CMK (cell line): ENCODE measurements around the gene NT5C3B.
"Not testable (repeated sequence)": the region's sequence is repeated elsewhere in the genome, so short reads cannot be mapped to it uniquely, and the experiment has no call there.

Experiments used
- DNase-seq: peaks from one replicate; pipeline ENCODE4 v3.0.0-alpha.2; 2010; ENCODE audit warnings: low read depth

NT5C3B gene

DNA sequence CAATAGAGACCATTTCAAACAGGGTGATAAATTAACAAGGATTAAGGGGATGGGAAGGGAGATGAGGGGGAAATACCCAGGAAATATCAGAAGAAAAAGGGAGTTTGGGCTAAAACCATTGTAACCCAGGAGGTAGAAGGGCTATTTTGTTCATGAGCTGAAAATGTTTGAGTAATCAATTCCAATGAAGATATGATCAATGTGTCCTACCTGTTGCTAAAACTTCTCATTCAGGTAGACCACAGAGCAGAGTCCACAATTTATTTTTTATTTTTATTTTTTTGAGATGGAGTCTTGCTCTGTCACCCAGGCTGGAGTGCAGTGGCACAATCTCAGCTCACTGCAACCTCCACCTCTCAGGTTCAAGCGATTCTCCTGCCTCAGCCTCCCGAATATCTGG is 3.4 kb upstream of the NT5C3B start:
- DNase-seq, result not testable (repeated sequence)

DNA sequence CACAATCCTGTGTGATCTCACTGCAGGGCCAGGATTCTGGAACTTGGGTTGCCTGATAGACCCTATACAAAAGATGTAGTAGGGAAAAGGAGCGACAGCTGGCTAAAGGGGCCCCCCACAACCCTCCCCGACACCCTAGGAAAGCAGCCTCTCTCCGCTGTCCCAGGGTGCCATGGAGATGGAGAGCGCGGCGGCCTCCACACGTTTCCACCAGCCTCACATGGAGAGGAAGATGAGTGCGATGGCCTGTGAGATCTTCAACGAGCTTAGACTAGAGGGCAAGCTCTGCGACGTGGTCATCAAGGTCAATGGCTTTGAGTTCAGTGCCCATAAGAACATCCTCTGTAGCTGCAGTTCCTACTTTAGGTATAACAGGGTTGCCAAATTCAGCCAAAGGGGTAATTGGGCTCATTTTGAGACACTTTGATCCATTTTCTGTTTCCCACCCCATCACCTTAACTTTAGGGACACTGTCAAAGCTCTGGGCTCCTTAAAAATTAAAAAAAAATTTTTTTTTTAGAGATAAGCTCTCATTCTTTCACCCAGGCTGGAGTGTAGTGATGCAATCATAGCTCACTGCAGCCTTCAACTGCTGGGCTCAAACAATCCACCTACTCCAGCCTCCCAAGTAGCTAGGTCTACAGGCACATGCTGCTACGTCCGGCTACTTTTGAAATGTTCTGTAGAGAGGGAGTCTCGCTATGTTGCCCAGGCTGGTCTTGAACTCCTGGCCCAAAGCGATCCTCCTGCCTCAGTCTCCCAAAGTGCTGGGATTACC is 1.9 kb upstream of the NT5C3B start, which contains the start of gene KLHL10:
TSS of gene KLHL10 (plus strand) at position 65 of the 778 bp plus-strand sequence. CDS start at position 173, 108 bp downstream.
- no peak for DNase-seq

DNA sequence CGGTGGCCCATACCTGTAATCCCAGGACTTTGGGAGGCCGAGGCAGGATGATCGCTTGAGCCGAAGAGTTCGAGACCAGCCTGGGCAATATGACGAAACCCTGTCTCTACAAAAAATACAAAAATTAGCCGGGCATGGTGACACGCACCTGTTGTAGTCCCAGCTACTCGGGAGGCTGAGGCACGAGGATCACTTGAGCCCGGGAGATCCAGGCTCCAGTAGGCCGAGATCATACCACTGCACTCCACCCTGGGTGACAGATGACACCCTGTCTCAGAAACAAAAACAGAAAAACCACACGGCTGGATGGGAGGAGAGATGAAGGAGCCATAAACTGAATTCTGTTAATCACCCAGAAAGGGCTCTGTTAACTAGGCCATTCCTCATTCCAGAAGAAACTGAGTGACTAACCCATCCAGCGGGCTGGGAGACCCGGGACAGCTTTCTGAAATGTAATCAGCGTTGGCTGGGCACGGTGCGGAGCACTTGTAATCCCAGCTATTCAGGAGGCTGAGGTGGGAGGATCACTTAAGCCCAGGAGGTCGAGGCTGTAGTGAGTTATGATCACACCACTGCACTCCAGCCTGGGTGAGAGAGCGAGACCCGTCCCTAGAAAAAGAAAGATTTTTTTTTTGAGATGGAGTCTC is 641 bp upstream of the NT5C3B start:
- DNase-seq, result no peak

DNA sequence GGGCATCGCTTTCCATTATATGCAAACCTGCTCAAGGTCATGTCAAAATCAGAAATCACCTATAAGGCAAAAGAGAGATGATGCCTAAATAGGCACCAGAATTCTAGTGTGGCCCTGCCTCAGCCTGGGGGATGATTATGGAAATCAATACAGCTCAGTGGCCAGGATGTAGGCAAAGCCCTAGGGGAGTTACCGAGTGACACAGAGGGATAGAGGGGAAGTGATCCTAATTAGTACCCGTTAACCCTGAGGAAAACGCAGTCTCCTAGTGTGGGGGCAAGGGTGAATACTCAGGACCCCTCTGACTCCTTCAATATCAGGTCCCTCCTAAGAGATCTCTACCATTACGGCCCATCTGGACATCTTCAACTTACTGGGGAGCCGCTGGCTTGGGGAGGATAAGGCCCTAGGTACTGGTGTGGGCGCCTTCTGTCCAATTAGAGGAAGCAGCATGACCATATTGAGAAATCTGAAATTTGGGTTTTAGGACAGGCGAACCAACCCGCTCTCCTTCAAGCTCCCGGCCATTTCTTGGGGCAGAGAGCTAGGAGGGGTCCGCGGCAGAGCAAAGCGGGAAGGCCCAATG is 725 bp downstream of the NT5C3B start:
- DNase-seq, result no peak

DNA sequence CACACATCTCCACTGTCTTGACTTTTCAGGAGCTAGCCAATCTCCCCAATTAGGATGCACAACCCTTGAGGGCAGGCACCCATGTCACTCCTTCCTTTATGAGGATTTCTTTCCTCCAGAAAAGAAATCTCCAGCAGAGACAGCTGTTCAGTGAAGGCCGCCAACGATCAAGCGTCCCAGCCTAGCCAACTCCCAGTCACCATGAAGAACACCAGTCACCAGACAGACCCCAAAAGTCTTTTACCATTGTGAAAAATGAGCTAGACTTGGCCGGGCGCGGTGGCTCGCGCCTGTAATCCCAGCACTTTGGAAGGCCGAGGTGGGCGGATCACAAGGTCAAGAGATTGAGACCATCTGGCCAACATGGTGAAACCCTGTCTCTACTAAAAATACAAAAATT is 6.1 kb downstream of the NT5C3B start:
- DNase-seq, result not testable (repeated sequence)

DNA sequence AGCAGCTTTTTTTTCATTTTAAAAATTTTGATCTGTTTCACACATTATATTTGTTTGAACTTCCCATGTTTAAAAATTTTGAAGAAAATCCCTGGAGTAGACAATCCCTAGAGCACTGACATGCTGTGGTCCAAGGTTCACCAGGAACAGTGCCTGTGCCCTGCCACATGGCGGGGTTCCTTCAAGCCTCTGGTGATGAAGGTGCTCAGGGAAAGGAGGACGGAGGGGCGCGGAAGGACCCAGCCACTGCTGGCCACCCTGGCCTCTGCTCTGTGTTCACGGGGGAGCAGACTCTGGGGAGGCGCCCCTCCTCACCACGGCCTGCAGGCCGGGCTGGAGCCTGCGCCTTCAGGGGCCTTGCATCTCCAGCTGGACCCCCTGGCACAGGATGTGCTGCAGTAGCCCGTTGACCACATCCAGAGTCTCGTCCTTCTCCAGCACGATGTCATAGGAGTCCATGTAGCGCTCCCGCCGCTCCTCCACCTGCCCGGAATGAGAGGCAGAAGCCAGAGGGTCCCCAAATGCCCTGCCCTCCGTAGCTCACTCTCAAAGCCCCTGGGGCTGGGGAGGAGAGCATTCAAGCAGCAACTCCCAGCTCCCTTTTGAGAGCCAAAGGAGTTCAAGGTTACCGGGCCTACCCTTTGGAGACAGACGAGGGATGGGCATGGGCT is 10.7 kb downstream of the NT5C3B start:
- DNase-seq, result no peak

DNA sequence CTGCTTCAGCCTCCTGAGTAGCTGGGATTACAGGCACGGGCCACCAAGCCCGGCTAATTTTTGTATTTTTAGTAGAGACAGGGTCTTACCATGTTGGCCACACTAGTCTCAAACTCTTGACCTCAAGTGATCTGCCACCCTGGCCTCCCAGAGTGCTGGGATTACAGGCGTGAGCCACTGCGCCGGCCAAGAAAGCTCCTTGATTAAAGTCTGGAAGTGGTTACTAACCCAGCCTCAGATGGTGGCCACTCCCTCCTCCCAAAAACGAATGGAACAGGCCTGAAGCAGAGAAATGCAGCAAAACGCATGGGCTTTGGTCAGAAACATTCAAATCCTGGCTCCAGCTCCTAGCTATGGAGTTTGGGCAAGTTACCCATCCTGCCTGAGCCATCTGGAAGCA is 11.9 kb downstream of the NT5C3B start:
- no peak for DNase-seq

DNA sequence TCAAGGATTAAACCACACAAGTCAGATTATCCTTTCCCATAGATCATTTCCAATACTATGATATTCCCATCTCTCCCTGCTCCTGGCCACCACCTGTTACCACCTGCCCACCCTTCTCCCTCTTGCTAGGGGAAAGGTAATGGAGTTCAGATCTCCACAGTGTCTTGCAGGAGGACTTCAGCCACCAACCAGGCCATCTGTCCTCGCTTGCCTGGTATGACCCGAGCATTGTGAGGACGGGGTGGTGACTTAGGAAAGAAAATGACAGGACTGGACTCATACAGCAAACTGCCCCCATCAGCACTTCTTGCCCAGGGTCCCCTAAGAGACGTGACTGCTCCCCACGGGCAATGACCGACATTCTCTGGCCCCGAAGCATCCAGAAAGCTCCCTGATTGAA is 12.5 kb downstream of the NT5C3B start:
- DNase-seq, result no peak

DNA sequence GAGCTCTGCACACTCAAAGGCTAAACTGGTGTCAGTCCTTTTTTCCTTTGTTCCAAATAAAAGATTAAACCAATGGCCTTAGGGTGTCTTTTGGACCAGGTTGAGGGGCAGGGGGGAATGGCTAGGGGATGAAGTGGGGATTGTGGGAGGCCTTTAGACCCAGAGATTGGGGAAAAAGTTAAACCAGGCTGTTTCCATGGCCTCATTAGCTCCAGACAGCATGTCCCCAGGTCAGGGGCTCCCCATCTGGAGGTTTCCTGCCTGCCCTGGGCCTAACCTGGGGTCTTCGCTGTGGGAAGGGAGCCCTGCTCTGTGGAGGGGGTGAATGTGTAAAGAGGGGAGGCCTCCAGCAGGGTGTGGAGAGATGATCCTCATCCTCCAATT is 12.9 kb downstream of the NT5C3B start:
- DNase-seq, result no peak

DNA sequence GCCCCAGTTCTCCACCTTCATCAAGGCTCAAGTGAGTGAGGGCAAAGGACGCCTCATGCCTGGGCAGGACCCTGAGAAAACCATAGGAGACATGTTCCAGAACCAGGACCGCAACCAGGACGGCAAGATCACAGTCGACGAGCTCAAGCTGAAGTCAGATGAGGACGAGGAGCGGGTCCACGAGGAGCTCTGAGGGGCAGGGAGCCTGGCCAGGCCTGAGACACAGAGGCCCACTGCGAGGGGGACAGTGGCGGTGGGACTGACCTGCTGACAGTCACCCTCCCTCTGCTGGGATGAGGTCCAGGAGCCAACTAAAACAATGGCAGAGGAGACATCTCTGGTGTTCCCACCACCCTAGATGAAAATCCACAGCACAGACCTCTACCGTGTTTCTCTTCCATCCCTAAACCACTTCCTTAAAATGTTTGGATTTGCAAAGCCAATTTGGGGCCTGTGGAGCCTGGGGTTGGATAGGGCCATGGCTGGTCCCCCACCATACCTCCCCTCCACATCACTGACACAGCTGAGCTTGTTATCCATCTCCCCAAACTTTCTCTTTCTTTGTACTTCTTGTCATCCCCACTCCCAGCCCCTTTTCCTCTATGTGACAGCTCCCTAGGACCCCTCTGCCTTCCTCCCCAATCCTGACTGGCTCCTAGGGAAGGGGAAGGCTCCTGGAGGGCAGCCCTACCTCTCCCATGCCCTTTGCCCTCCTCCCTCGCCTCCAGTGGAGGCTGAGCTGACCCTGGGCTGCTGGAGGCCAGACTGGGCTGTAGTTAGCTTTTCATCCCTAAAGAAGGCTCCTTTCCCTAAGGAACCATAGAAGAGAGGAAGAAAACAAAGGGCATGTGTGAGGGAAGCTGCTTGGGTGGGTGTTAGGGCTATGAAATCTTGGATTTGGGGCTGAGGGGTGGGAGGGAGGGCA is 13.6 kb downstream of the NT5C3B start:
- no peak for DNase-seq

DNA sequence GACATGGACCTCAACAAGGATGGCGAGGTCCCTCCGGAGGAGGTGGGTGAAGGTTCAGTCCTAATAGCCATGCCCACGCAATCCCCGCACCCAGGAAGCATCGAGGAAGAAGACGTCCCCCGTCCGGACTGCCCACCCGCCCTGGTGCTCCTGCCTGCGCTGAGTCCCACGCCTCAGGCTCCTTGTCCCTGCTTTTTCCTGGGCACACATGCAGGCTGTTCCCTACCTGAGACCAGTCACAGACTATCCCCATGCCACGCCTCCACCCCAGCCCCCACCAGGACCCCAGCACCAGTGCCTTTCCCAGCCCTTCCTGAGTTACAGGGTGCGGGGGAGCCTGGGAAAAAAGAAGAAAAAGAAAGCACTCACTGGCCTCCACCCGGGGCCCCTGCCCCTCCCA is 14.3 kb downstream of the NT5C3B start:
- no peak for DNase-seq

DNA sequence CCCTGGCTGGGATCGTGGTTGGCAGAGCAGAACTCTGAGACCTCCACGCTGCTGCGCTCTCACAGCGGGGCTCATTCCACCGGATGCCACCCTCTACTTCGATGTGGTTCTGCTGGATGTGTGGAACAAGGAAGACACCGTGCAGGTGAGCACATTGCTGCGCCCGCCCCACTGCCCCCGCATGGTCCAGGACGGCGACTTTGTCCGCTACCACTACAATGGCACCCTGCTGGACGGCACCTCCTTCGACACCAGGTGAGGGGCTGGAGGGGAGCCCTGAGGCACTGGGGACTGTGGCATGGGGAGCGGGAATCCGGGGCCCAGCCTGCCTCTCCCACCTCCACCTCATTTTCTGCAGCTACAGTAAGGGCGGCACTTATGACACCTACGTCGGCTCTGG is 18.0 kb downstream of the NT5C3B start:
- no peak for DNase-seq

DNA sequence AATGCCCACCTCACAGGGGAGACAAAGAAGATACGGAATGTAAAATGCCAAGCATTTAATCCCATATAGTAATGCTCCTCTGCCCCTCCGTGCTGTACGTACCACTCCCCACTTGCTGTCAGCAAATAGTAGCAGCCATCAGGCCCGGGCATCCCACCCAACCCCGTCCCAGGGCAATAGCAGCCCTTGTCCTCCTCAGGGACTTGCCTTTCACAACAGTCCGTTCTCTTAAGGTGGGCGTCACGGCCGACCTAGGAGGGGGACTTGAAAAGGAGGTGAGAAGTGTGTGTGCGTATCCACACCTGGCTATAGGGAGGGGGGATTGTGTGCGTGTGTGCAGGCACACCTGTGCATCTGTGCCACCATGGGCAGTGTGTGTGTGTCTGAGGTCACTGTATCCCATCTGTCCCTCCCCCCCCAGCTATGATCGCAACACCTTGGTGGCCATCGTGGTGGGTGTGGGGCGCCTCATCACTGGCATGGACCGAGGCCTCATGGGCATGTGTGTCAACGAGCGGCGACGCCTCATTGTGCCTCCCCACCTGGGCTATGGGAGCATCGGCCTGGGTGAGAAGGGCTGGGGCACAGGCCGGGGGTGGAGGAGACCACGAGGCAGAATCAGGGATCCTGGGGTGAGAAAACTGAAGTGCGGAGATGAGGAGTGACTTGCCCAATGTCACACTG is 19.3 kb downstream of the NT5C3B start:
- DNase-seq, result no peak

DNA sequence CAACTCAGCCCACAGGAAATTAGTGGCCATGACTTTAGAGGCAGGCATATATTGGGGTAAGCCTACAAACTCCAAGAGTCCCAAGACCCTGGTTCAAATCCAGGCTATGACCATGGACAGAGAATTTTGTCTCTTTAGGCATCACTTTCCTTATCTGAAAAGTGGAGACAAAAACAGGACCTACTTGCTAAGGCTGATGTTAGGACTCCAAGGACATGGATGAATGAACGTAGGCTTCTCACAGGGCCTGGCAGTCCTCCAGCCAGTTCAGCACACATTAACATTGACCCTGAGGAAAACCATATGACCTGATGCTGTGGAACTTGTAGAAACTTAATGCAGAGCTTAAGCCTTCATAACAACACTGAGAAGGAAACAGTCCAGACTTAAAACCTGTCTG is 21.8 kb downstream of the NT5C3B start:
- DNase-seq, result no peak

DNA sequence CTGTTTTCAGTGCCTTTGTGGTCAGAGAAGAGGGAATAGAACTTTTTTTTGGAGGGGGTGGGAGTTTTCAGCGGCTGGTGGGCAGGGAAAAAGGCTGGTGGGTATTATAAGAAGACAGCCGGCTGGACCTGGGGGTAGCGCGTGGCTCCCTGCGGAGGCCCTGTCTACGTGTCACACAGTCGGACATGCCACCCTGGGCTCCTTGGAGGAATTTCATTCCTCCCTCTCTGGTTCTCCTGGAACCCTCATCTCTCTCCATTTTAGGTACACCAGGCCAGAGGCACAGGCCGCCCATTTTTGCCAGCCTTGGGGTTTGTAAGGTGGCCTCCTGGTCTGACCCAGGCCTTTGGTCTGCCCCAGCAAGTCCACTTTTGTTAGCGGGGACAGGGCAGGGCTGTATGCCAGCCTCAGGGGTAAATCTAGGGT is 22.3 kb downstream of the NT5C3B start:
- no peak for DNase-seq

DNA sequence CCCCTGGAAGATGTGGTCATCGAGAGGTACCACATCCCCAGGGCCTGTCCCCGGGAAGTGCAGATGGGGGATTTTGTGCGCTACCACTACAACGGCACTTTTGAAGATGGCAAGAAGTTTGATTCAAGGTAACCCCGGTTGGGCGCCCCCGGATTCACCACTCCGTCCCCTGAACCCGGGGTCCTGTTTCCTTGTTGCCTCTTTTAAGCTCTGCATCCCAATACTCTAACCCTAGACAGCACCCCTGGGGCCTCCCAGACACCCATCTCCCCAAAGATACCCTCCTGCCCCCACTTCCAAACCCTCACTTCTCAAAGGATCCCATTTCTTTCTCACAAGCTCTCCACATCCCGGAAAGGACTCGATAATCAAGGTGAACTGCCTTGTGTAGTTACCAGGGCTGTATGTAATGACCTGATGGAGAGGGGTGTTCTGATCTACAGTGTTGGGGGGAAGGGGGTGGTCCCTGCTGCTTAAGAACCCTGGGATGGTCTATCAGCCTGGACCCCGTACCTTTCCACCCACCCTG is 22.8 kb downstream of the NT5C3B start:
- DNase-seq, result no peak

DNA sequence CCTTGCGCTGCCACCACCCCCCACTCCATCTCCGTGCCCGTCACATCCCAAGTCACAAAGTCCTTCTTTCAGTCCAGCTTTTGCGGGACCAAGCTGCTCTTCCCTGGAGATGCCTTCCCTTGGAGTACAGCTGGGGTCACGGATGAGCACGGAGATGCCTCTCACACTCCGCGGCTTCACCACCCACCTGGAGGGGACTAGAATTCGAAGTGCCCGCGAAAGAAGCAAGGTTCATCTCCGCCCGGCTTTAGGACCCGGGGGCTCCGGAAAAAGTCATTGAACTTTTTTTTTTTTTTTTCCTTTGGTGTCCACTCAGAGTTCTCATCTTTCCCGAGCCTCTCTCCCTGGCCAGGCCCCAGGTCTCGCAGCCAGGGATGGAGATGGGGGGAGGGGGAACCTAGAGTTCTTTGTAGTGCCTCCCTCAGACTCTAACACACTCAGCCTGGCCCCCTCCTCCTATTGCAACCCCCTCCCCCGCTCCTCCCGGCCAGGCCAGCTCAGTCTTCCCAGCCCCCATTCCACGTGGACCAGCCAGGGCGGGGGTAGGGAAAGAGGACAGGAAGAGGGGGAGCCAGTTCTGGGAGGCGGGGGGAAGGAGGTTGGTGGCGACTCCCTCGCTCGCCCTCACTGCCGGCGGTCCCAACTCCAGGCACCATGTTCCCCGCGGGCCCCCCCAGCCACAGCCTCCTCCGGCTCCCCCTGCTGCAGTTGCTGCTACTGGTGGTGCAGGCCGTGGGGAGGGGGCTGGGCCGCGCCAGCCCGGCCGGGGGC is 23.5 kb downstream of the NT5C3B start, which contains the start of gene FKBP10:
TSS of gene FKBP10 (plus strand) at position 624 of the 771 bp plus-strand sequence. CDS start at position 655, 31 bp downstream.
- no peak for DNase-seq

DNA sequence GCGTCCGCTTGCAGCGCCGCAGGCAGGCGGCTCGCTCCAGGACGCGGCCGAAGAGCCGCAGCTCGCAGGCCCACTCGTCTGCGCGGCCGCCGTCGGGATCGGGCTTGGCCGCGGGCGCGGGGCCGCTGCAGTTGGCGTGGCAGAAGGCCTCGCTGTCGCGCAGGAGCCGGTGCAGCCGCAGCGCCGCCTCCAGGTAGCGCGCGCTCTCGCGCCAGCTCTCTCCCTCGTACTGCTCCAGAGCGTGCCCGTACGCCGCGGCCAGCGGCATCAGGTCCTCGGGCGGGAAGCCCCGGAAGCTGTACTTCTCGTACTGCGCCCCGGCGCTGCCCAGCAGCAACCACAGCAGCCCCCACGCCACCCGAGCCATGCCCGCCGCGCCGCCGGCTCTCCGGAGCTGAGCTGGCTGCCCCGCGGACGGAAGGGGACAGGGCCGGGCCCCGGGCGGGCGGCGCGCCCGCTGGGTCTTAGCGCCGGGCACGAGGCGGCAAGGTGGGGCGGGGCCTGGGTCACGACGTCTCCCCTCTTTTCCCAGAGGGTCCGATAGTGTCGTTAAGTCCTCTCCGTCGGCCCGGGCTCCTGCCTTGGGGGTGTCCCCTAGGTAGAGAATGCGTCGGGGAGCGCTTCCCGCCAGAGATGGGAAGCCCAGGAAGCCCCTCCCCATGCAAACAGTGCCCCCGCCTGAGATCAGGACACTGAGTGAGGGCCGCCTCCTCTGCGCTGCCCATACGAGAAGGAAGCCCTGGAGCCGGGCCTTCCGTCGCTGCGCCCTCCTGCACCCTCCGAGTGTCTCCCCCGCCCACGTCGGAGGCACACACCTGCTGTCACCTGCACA is 24.3 kb downstream of the NT5C3B start, which contains the start of gene P3H4:
TSS of gene P3H4 (minus strand) at position 401 of the 832 bp plus-strand sequence. CDS start at position 367, 34 bp downstream.
- DNase-seq, result no peak
